H1 (cell line): Measurements from ENCODE around the gene RBP3. TPM values are rescaled to one million over a fixed set of nuclear protein-coding genes. Genes with fewer than 3 reads are reported as not detected.

Experiments
- BCL11A ChIP-seq, 2 experiments: IDR thresholded peaks; one replicate each; pipeline ENCODE4 v1.6.1; 2011; ENCODE audit warnings: low read depth in 2 of 2, low read length in 2 of 2, mild to moderate bottlenecking in 2 of 2
- CHD7 ChIP-seq: fragments of 300-600 bp; sonication (generic); IDR thresholded peaks from 2 replicates; pipeline ENCODE4 v1.7.1; 2012; ENCODE audit warnings: low read length, moderate library complexity, mild to moderate bottlenecking, inconsistent platforms; ENCODE audit not compliant: insufficient replicate concordance
- EGR1 ChIP-seq: IDR thresholded peaks from 2 replicates; pipeline ENCODE4 v1.6.1; 2011; ENCODE audit warnings: low read depth, low read length, borderline replicate concordance
- GTF2F1 ChIP-seq: IDR thresholded peaks from 2 replicates; pipeline ENCODE4 v1.6.1; 2012; ENCODE audit warnings: low read depth, low read length, improper control_type of control experiment, borderline replicate concordance
- JUN ChIP-seq: IDR thresholded peaks from 2 replicates; pipeline ENCODE4 v1.6.1; 2011; ENCODE audit warnings: low read depth, mild to moderate bottlenecking, improper control_type of control experiment, low read length
- KDM1A ChIP-seq: fragments of 200-600, 300-600 bp; sonication (generic); IDR thresholded peaks from 2 replicates; pipeline ENCODE4 v1.7.1; 2016; ENCODE audit warnings: mild to moderate bottlenecking, low read length, borderline replicate concordance
- MAFK ChIP-seq: IDR thresholded peaks from 2 replicates; pipeline ENCODE4 v1.6.1; 2012; ENCODE audit warnings: low read depth, mild to moderate bottlenecking, improper control_type of control experiment, low read length
- POLR2AphosphoS5 ChIP-seq: IDR thresholded peaks from 2 replicates; pipeline ENCODE4 v1.6.1; 2011; ENCODE audit warnings: low read depth, low read length
- SAP30 ChIP-seq: fragments of 300-600 bp; sonication (generic); IDR thresholded peaks from 2 replicates; pipeline ENCODE4 v1.7.1; 2012; ENCODE audit warnings: low read length, moderate library complexity, mild to moderate bottlenecking, inconsistent platforms; ENCODE audit not compliant: insufficient read depth, insufficient replicate concordance
- SP2 ChIP-seq: IDR thresholded peaks from 2 replicates; pipeline ENCODE4 v1.6.1; 2012; ENCODE audit warnings: mild to moderate bottlenecking, low read length, inconsistent platforms
- TBP ChIP-seq: IDR thresholded peaks from 2 replicates; pipeline ENCODE4 v1.6.1; 2011; ENCODE audit warnings: low read depth, low read length, improper control_type of control experiment
- TCF12 ChIP-seq: IDR thresholded peaks from 2 replicates; pipeline ENCODE4 v1.6.1; 2011; ENCODE audit warnings: low read depth, mild to moderate bottlenecking, low read length
- polyA plus RNA-seq, 7 experiments: library from polyadenylated mRNA; depleted of rRNA in 3 of 7; stranded (reverse) in 5 of 7; unstranded in 2 of 7; fragments of >200 nt in 5 of 7; fragments of 200-250 nt in 2 of 7; gene quantifications; 1 replicate in 5 of 7; 2 replicates in 1 of 7; 4 replicates in 1 of 7; pipeline versions ENCODE4 v1.2.1 to v1.2.3, GENCODE V29; 2011 to 2013; ENCODE audit warnings: missing spikeins in 2 of 7, mixed read lengths in 2 of 7
- total RNA-seq: library from RNA; stranded (reverse); fragmentation: NEBNext Ultra II Directional; extraction: Animal tissue kit (Norgen Biotek cat#: 25700); gene quantifications from 2 replicates; pipeline ENCODE4 v1.2.1, GENCODE V29; 2021

RBP3 gene
- total and polyA plus RNA-seq, 2 of the 8 experiments (the other 6 are each of a cell fraction or from before 2014, with no cell fraction given), result not detected

GRCh38 chr10:47303105-47303504 lies 45.1 kb upstream of the RBP3 start (continued):
- TF ChIP-seq CHD7 (no peak), TBP (no peak), JUN (no peak), EGR1 (no peak), SAP30 (no peak), TCF12 (no peak), SP2 (no peak), KDM1A (no peak), POLR2AphosphoS5 (no peak), BCL11A (IDR thresholded peaks at IDR 0.05; ENCODE audit: low read depth in 2 of 2, low read length in 2 of 2) (no peak), MAFK (no peak), GTF2F1 (no peak)
